GM18858 (cell line): Measurements from ENCODE around the gene TMC7.
"Not testable (repeated sequence)": the region's sequence is repeated elsewhere in the genome, so short reads cannot be mapped to it uniquely, and the experiment has no call there.

Experiments used
- ATAC-seq: cut with Tn5 transposase; IDR thresholded peaks from one replicate; pipeline ENCODE4 v1.9.1; 2021; ENCODE audit not compliant: unreplicated experiment

TMC7 gene

GRCh38 chr16:18983565-18984434, at the start of gene TMC7:
TSS of gene TMC7 (plus strand) at chr16:18983934. CDS start at chr16:18984064, 130 bp downstream.
- no peak for ATAC-seq

- no peak for ATAC-seq
Measured at GRCh38 chr16:18936727-18937340, 46.9 kb upstream of the TMC7 start.

DNA sequence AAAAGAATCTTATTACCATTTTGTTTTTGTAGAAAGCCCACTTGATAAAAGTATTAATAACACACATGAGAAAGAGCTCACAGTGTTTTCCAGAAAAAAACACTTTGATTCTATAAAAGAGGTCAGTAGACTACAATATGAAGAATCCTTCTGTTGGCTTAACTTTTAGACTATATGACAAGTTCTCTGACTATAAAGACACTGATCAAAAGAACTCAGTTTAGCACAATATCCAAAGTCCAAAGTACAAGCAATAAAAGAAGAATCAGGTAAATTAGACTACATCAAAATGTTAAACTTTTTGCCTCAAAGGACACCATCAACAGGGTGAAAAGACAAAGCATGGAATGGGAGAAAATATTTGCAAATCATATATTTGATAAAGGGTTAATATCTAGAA, 46.3 kb upstream of the TMC7 start:
- ATAC-seq, result no peak

DNA sequence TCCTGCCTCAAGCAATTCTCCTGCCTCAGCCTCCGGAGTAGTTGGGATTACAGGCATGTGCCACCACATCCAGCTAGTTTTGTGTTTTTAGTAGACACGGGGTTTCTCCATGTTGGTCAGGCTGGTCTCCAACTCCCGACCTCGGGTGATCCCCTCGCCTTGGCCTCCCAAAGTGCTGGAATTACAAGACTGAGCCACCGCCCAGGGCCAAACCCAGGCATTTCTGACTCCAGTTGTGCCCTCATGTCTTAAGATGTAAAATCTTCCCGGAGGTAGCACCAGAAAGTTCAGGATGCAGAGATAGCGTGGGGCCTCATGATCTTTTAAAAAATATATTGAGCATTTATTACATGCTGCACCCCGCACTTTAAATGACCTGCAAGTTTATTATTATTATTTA, 44.7 kb upstream of the TMC7 start:
- ATAC-seq, result no peak

DNA sequence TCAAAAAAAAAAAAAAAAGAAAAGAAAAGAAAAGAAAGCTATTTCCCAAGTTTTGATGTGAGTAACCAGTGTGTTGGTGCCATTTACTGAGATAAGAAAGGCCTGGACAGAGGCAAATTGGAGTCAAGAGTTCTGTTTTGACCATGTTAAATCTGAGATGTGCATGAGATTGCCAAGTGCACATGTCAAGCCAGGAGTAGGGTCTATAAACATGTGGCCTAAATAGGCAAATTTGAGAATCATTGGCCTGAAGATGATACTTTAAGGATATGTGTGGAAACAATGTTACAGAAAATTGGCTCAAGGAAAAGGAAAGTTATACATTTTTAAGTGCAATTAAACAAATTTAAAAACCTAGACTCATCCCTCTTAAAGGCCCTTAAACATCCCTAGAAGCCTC, 42.3 kb upstream of the TMC7 start:
- ATAC-seq, result no peak

DNA sequence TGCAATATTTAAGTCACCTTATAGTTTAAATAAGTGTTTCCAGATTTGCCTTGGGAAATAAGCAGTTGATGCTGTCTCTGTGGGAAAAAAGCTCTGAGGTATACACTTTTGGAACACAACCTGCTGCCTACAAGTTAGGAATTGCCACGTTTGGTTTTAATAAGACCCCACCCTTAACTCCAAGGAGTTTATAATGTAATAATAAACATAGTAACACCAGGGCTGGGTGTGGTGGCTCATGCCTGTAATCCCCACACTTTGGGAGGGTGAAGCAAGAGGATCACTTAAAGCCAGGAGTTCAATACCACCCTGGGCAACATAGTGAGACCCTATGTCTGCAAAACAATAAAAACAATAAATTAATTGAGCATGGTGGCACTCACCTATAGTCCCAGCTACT, 41.7 kb upstream of the TMC7 start:
- ATAC-seq, result no peak

DNA sequence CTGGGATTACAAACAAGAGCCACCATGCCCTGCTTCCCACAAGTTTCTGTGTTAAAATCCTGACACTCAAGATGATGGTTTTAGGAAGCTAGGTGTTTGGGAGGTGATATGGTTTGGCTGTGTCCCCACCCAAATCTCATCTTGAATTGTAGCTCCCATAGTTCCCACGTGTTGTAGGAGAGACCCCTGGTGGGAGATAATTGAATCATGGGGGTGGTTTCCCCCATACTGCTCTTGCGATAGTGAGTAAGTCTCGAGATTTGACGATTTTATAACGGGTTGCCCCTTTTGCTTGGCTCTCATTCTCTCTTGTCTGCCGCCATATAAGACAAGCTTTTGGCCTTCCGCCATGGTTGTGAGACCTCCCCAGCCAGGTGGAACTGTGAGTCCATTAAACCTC, 40.3 kb upstream of the TMC7 start:
- no peak for ATAC-seq

GRCh38 chr16:18945233-18945632, 38.5 kb upstream of the TMC7 start:
- no peak for ATAC-seq

DNA sequence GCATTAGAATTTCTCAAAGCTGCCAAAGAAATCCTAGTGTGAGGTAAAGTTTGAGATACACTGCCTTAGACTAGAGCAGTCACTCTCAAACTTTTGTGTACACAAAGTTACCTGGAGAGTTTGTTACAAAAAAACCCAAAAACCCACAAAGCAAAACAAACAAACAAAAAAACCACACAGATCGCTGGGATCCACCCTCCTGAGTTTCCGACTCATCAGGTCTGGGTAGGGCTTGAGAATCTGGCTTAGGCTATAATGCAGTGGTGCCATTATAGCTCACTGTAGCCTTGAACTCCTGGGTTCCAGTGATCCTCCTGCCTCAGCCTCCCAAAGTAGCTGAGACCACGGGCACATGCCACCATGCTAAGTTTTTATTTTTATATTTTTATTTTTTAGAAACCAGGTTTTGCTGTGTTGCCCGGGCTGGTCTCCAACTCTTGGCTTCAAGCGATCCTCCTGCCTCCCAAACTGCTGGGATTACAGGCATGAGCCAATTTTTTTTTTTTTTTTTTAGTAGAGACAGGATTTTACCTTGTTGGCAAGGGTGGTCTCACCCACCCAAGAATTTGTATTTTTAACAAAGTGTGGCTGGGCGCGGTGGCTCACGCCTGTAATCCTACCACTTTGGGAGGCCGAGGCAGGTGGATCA, 35.2 kb upstream of the TMC7 start:
- no peak for ATAC-seq

GRCh38 chr16:18950469-18951185, 33.1 kb upstream of the TMC7 start:
- ATAC-seq, result no peak

DNA sequence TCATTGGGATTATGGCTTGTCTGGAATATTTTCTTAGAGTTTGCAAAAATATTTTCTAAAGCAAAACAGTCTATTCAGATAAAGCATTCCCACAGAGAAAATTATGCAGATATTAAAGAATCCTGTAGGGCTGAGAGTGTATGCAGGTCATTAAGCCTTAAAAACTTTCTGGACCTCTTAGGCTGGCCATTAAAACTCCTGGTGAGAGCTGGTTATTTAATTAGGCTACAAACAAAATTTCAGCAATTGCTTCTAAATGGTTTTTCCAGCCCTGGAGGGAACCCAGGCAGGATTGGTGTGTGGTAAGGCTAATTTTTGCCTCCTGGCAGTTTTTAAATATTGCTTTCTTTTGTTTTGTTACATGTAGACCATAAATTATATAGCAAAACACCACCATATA, 30.2 kb upstream of the TMC7 start:
- no peak for ATAC-seq

DNA sequence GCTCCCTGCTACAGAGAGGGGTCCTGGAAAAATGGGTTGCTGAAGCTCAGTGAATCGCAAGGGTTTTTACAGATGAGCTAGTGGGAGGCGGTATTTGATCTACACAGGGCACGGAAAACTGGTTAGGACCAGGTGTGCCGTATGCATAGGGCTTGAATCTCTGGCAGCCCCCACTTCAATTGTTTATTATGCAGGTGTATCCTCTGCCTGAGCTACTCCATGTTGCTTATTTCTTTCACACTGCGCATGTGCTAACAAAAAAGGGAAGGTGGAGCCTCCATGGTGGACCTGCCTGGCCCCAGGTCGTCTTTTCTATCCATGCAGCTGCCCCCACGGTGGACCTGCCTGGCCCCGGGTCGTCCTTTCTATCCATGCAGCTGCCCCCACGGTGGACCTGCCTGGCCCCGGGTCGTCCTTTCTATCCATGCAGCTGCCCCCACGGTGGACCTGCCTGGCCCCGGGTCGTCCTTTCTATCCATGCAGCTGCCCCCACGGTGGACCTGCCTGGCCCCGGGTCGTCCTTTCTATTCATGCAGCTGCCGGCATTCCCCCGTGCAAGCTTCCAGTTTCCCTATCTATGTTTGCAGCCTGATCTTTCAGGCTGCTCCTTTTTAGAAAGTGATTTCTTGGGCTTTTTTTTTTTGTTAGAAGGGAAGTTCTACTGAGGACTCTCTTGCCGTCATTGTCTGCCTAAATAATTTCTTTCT, 27.7 kb upstream of the TMC7 start:
- not testable (repeated sequence) for ATAC-seq

DNA sequence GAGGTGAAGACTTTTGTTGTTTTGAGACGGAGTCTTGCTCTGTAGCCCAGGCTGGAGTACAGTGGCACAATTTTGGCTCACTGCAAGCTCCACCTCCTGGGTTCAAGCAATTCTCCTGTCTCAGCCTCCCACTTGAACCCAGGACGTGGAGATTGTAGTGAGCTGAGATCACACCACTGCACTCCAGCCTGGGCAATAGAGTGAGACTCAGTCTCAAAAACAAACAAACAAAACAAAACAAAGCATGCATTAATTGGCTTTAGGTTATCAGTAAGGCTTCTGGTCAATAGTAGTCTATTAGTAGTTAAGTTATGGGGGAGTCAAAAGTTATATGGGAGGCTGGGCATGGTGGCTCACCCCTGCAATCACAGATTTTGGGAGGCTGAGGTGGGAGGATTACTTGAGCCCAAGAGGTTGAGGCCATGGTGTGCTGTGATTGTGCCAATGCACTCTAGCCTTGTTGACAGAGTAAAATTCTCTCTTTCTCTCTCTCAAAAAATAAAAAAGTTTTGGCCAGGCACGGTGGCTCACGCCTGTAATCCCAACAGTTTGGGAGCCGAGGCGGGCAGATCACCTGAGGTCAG, 27.0 kb upstream of the TMC7 start:
- not testable (repeated sequence) for ATAC-seq

DNA sequence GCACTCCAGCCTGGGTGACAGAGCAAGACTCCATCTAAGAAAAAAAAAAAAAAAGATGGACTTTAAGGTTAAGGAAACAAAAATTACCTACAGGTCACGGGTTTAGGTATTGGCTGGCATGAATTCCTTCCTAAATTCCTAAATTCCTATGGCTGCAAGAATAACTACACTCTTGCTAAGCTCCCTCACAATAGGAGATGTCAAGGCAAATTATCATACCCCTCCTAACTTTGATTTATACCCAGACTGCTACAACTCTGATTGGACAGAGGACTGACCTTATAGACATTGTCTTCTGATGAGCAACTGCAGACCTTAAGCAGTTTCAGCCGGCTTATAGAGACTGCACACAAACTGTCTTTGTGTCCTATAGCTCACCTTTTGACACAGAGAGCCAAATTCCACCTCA, 25.1 kb upstream of the TMC7 start:
- ATAC-seq, result no peak

- ATAC-seq, result no peak
Measured at GRCh38 chr16:18959031-18959505, 24.7 kb upstream of the TMC7 start.

GRCh38 chr16:18965555-18965954, 18.2 kb upstream of the TMC7 start:
- ATAC-seq, result no peak

- ATAC-seq, result no peak
Measured at GRCh38 chr16:18966791-18967190, 16.9 kb upstream of the TMC7 start.

DNA sequence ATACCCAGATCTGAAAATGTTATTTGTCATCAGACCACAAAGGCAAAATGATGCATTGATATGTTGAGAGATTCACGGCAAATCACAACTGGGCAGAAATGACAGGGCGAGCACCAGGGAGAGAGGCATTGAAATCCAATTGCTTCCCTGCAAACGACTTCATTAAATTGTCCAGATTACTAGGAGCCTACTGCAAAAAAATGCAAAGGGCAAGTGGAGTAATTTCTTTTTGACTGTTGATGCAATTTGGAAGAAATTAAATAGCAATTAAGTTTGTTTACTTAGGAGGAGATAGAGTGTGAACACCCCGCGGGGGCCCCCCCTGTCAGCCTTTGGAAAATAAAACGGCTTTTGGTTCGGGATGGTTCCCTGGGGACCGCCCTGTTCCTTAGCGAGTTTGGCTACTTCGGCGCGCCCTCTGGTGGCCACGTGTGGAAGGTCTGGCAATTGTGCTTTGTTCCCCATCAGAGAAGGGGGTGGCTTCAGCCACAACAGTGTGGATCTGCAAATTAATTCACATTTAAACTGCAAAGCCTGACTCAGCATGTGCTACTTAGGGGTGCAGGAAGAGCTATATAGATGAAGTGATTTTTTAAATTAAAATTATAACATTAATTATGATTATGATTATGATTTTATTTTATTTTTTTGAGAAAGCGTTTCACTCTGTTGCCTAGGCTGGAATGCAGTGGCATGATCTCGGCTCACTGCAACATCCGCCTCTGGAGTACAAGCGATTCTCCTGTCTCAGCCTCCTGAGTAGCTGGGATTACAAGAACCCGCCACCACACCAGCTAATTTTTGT, 14.5 kb upstream of the TMC7 start:
- ATAC-seq, result no peak

DNA sequence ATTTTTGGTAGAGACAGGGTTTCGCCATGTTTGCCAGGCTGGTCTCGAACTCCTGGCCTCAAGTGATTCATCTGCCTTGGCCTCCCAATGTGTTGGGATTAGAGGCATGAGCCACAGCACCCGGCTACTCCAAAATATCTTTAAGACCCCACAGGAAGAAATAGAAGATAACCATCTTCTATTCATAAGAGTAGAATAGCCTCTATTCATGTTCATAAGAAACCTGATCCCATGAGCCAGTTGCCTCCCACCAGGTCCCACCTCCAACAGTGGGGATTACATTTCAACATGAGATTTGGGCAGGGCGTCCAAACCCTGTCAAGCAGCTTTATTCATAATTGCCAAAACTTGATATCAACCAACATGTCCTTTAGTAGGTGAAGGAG, 13.9 kb upstream of the TMC7 start:
- no peak for ATAC-seq
